NCI-H345 (cell line): ENCODE measurements around the gene PDZD7.

Source experiments
- DNase-seq: peaks from one replicate; lab custom pipeline; 2025; lab: John Stamatoyannopoulos, UW

Gene PDZD7

GRCh38 chr10:101061624-101062231 is 30.8 kb upstream of the PDZD7 start, which contains the start of gene KAZALD1:
Gene KAZALD1 (plus strand): TSS chr10:101061989. CDS start chr10:101062593, 604 bp downstream.
- DNase-seq = peak; percentile 34

GRCh38 chr10:101060951-101061623 is 30.2 kb upstream of the PDZD7 start:
- peak; percentile 88 for DNase-seq

GRCh38 chr10:101060036-101060950 is 29.4 kb upstream of the PDZD7 start:
- peak; percentile 89 for DNase-seq

DNA sequence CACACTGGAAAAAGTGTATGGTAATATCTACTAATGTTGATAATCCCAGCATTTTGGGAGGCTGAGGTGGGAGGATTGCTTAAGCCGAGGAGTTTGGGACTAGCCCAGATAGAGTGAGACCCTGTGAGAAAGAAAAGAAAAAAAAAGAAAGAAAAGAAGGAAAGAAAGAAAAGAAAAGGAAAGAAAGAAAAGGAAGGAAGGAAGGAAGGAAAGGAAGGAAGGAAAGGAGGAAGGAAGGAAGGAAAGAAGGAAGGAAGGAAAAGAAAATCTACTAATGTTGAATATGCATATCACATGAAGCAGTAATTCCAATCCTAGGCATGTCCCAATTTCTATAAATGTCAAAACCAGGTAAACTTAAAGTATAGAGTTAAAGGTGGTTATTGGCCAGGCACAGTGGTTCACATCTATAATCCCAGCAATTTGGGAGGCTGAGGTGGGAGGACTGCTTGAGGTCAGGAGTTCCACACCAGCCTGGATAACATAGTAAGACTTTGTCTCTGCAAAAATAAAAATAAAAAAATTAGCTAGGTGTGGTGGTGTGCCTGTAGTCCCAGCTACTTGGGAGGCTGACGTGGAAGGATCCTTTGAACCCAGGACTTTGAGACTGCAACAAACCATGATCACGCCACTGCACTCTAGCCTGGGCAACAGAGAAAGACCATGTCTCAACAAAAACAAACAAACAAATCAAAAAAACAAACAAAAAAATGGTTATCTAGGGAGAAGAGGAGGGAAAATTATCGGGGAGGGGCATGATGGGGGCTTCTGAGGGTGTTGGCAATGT is 25.6 kb upstream of the PDZD7 start:
- no peak for DNase-seq

DNA sequence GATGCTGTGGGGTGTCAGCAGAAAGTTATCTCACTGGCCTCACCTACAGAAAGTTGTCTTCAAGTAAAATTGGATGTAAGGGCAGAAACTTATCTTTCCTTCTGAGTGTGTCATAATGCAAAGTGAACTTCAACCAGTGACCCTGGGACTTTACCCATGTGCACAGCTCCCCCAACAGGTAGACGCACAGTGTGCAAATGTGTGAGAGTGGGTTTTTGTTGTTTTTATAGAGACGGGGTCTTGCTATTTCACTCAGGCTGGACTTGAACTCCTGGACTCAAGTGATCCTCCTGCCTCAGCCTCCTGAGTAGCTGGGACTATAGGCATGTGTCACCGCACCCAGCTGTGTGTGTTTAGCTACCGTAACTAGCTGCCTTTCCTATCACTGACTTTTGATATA is 24.5 kb upstream of the PDZD7 start:
- DNase-seq = no peak

DNA sequence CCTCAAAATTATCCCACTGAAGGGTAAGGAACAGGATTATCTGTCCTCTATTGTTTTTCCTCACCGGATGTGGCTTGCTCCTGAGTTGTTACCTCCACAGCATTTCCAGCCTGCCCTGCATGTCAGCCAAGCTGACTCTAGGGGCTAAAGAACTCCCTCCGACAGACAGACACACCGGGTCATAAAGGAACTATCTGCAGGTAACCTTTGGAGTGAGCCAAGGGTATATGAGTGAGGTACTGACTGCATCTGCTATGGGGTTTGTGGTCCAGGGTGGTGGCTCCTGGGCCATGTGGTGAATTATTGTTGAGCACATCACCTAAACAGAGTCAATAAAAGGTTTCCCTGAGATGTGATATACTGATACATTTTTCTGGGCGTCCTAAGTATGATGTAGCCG is 23.9 kb upstream of the PDZD7 start:
- DNase-seq = no peak

DNA sequence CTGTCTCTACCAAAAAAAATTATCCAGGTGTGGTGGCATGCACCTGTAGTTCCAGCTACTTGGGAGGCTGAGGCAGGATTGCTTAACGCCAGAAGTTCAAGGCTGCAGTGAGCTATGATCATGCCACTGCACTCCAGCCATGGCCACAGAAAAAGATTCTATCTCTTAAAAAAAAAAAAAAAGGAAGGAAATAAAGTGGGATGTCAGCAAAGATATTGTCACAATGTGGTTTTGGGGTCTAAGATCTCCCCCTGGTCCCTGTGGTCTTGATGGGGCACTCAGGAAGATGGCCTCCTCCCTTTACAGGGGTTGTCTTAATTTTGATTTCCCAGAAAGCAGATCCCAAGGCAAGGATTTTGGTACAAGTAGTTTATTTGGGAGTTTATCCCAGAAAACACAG is 23.4 kb upstream of the PDZD7 start:
- DNase-seq = no peak

DNA sequence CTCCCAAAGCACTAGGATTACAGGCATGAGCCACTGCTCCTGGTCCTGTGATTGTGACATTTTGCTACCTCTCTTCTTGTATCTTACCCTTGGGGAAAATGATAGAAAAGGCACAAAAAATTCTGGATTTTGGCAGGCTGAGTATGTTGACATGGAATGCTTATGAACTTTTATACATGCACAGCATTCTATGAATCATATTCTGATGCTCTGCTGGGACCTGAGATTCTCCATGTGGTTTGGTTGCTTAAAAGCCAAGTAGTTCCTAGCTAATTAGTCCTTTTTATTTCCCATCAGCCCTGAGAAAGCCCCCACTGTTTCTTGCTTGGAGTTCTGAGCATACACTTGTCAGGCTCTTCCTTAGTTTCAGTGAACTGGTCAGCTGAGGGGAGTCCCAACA is 22.6 kb upstream of the PDZD7 start:
- DNase-seq = no peak

- no peak for DNase-seq
Measured at GRCh38 chr10:101052285-101052684, 21.4 kb upstream of the PDZD7 start.

DNA sequence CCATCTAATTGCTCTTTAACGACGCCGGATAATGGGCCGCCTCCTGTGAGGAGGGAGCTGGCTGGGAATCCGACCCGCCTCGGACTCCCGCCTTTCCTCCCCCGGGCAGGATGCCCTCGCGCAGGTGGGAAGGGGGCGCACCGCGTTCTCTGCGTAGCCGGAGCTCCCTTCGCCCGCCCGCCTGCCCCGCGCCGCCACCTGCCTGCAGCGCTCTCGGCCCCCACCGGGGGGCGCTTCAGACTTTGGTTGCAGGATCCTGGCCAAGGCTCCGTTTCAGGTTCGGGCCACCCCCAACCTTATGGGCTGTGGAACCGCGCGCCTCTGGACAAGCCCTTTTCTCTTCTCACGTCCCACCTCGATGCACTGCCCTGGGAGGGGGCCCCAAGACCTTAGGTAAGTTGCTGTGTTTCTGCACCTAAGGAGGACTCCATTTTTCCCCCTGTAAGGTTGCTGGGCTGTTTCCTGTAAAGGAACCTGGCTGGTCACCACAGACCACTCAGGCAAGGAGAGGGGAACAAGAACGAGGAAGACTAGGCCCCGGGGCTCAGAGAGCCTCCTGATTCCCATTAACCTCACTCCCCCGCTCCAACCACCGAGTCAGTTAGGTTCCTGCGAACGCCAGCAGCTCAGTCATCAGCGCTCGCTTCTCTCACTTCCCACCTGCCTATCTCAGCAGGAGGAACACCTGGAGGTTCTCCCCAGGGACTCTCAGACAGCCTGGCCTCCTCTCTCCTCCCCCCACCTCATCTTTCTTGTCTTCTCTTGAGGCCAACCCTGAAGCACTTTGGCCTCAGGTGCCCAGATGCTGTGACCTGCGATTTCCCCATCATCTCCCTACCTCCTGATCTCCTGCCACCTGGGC is 19.5 kb upstream of the PDZD7 start:
- peak; percentile 66 for DNase-seq

GRCh38 chr10:101047961-101048892 is 17.3 kb upstream of the PDZD7 start:
- DNase-seq = peak; percentile 71

DNA sequence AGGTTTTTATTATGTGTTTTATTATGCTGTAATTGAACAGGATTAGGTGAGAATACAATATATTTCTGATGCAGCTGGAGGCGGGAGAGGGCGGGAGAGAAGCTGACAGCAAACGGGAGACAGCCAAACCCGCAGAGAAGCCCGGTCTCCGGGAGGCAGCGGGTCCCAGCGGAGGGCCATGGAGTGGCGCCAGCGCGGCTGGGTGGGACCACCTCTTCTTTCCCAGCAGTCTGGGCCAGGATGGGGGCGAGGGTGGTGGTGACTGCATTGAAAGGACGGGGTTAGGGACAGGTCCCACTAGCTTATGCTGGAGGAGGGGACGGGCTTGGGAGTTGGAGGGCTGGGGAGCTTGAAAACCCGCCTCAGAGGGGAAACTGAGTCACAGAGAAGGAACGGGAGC is 16.3 kb upstream of the PDZD7 start:
- DNase-seq = no peak

GRCh38 chr10:101046332-101047238 is 15.7 kb upstream of the PDZD7 start:
- DNase-seq = no peak

- no peak for DNase-seq
Measured at GRCh38 chr10:101044117-101044516, 13.2 kb upstream of the PDZD7 start.

- DNase-seq = no peak
Measured at GRCh38 chr10:101043363-101043707, 12.4 kb upstream of the PDZD7 start.

DNA sequence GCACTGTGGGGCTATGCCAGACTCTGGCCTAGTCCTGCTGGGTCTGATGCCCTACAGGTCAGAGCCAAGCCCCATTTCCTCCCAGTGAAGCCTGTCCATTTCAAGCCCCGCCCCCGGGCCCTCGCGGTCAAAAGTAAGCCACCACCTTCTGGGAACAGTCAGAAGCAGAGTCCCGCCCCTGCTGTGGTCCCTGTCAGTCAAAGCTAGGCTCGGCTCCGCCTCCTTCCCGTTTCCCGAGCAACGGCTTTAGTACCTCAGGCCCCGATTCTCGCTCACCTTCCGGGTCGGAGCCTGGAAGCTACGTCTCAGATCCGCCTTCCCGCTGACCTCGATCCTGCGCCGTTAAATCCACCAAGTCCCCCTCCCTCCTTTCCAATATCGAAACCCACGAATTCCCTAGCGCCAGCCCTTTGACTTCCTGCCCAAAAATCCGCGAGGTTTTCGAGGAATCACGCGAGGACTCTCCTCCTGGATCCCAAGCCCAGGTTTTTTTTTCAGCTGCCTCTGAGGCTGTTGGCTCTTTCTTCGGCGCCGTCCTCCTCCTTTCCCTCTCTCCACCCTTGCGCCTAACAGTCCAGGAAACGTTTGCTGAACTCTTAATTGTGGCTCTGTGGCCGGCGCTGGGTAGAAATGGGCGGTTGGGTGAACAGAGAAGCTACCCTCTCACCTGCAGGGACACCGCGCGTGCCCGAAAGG is 11.9 kb upstream of the PDZD7 start:
- DNase-seq = peak; percentile 89

- DNase-seq = no peak
Measured at GRCh38 chr10:101042118-101042517, 11.2 kb upstream of the PDZD7 start.

DNA sequence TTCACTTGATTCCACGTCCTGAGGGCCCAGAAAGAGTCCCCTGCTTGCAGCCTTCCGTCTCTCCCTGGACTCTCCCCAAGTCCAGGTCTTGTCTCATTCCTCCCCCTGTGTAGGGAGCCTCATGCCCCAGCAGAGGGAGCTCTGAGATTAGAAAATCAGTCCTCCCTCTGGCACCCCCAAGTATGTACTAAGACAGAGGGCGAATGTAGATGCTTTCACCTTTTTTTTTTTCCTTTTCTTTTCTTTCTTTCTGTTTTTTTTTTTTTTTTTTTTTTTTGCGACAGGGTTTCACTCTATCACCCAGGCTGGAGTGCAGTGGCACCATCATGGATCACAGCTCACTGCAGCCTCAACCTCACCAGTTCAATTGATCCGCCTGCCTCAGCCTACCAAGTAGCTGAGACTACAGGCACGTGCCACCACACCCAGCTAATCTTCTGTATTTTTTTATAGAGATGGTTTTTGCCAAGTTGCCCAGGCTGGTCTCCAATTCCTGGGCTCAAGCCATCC is 10.4 kb upstream of the PDZD7 start:
- peak; percentile 66 for DNase-seq
